ENCODE data around the gene TCF19. TPM values are rescaled to one million over a fixed set of nuclear protein-coding genes. Genes with fewer than 3 reads are reported as not detected.
"Not testable (repeated sequence)": the region's sequence is repeated elsewhere in the genome, so short reads cannot be mapped to it uniquely, and the experiment has no call there.

The TCF19 gene
- total and polyA plus RNA-seq, 2 experiments from 2014 or later: 8.3 to 11.1 TPM

DNA sequence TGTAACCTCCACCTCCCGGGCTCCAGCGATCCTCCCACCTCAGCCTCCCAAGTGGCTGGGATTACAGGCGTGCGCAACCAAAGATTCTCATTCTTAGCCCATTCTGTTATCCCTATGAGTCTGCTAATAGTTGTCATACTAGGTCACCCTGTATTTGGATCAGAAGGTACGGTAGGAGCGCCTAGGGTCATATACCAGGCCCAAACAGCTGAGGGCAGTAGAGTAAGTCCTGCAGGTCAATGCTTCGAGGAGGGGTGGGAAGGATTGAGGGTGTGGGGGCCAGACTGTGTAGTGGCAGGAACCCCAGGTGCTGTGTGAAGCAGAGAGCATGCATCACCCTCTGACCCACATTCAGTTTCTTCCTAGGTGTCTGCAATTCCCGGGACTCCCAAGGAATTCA is 34.8 kb downstream of the TCF19 start:
- Histone ChIP-seq H3K27ac (ENCODE audit: low read depth) (no peak overlapping the region), H2AFZ (no peak overlapping the region), H3K4me3 (no peak overlapping the region), H3K4me2 (no peak overlapping the region), H3K4me1 (ENCODE audit: insufficient read depth) (0 out of 2 replicates have a peak, but pooled peaks cover 7% of the 10 kb centered on the region), H3K9me2 (ENCODE audit: insufficient read depth) (no peaks in the 10 kb centered on the region), H3K36me3 (ENCODE audit: insufficient read depth) (no peaks in the 10 kb centered on the region), H3F3A (replicated peaks; ENCODE audit: low read depth) (no peaks in the 10 kb centered on the region; the same call in 1 of the 2 replicates), H3K79me2 (replicated peaks; ENCODE audit: insufficient read depth) (no peaks in the 10 kb centered on the region), H3K27me3 (ENCODE audit: insufficient read depth) (no peaks in the 10 kb centered on the region), H4K20me1 (replicated peaks; ENCODE audit: insufficient read depth) (no peaks in the 10 kb centered on the region)
- no peak for TF ChIP-seq NANOG (IDR thresholded peaks at IDR 0.05; ENCODE audit: borderline replicate concordance)
- TF ChIP-seq, protein P1, sequence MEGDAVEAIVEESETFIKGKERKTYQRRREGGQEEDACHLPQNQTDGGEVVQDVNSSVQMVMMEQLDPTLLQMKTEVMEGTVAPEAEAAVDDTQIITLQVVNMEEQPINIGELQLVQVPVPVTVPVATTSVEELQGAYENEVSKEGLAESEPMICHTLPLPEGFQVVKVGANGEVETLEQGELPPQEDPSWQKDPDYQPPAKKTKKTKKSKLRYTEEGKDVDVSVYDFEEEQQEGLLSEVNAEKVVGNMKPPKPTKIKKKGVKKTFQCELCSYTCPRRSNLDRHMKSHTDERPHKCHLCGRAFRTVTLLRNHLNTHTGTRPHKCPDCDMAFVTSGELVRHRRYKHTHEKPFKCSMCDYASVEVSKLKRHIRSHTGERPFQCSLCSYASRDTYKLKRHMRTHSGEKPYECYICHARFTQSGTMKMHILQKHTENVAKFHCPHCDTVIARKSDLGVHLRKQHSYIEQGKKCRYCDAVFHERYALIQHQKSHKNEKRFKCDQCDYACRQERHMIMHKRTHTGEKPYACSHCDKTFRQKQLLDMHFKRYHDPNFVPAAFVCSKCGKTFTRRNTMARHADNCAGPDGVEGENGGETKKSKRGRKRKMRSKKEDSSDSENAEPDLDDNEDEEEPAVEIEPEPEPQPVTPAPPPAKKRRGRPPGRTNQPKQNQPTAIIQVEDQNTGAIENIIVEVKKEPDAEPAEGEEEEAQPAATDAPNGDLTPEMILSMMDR (conservative IDR thresholded peaks at IDR 0.05; ENCODE audit: low read depth in 2 of 2): peak; percentile 50 to 74
- TF ChIP-seq EZH2 (IDR thresholded peaks at IDR 0.05; ENCODE audit: low read depth, unreplicated experiment): no peak
- ATAC-seq (peak; percentile 39), DNase-seq (ENCODE audit: low spot score) (peak; percentile 65)
- Mint-ChIP-seq H3K4me3 (no peak overlapping the region), H3K27ac (no peak overlapping the region), H3K27me3 (ENCODE audit: insufficient read depth, low read depth, poor library complexity) (peaks cover 33% of the 10 kb centered on the region), H3K36me3 (ENCODE audit: low read depth) (peaks cover 26% of the 10 kb centered on the region), H3K4me1 (peaks cover 11% of the 10 kb centered on the region), H3K9me3 (peaks cover 22% of the 10 kb centered on the region)

DNA sequence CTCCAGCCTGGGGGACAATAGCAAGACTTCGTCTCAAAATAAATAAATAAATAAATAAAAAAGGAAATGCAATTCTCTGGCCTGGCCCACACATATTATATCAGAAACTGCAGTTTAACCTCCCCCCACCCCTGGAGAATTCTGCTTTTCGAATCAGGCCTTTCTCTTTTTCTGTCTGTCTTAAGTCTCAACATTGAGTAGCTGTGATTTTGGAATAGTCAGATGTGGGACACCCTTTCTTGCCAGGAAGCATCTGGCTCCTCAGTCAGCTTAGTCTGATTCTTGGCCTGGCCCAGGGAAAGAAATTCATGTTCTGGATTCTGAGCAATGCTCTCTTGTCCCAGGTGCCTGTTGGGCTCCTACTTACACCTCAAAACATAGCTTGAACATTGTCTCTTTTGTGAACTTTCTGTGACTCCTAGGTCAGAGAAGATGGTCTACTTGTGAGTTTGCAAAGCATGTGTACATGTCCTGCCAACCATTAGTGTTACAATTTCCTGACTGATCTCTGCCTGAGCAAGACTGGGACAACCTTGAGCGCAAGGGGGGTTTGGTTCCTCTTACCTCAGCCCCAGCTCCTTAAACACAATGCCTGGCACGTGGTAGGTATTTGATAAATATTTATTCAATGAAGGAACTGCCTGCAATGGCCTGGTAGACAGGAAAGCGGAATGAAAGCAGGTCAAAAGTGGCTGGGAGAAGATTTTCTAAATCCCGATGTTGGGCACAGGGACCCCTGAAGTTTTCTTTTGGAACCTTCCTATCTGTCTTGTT is 35.9 kb downstream of the TCF19 start:
- 0 out of 2 replicates have a peak, but pooled peaks cover 6% of the 10 kb centered on the region for H3K4me1 ChIP-seq (ENCODE audit: insufficient read depth)
- no peak overlapping the region for H3K4me2 ChIP-seq
- no peaks in the 10 kb centered on the region for H3K36me3 ChIP-seq (ENCODE audit: insufficient read depth)
- H2AFZ ChIP-seq: no peak overlapping the region
- H3K27ac ChIP-seq (ENCODE audit: low read depth): no peak overlapping the region
- ATAC-seq (no peak), DNase-seq (ENCODE audit: low spot score) (no peak)
- no peak overlapping the region for H3K4me3 ChIP-seq
- TF ChIP-seq CREB1 (CRISPR knock-in tag; IDR thresholded peaks at IDR 0.05; ENCODE audit: low read depth) (no peak), EZH2phosphoT487 (IDR thresholded peaks at IDR 0.05; ENCODE audit: unreplicated experiment) (no peak), REST (IDR thresholded peaks at IDR 0.05; ENCODE audit: unreplicated experiment) (no peak)
- Mint-ChIP-seq H3K27ac (no peak overlapping the region), H3K4me1 (peaks cover 10% of the 10 kb centered on the region), H3K9me3 (peaks cover 22% of the 10 kb centered on the region), H3K36me3 (ENCODE audit: low read depth) (peaks cover 26% of the 10 kb centered on the region), H3K27me3 (ENCODE audit: insufficient read depth, low read depth, poor library complexity) (peaks cover 36% of the 10 kb centered on the region), H3K4me3 (no peak overlapping the region)
- H3K79me2 ChIP-seq (replicated peaks; ENCODE audit: insufficient read depth): no peaks in the 10 kb centered on the region
- no peaks in the 10 kb centered on the region for H3K9me2 ChIP-seq (ENCODE audit: insufficient read depth)
- no peaks in the 10 kb centered on the region for H3K27me3 ChIP-seq (ENCODE audit: insufficient read depth)
- no peaks in the 10 kb centered on the region; the same call in 1 of the 2 replicates for H3F3A ChIP-seq (replicated peaks; ENCODE audit: low read depth)
- no peaks in the 10 kb centered on the region for H4K20me1 ChIP-seq (replicated peaks; ENCODE audit: insufficient read depth)

- peaks cover 34% of the 10 kb centered on the region for H3K27me3 Mint-ChIP-seq (ENCODE audit: insufficient read depth, low read depth, poor library complexity)
- not testable (repeated sequence) for H3K9me2 ChIP-seq (ENCODE audit: insufficient read depth); H3K4me1 Mint-ChIP-seq; H3K27ac ChIP-seq (ENCODE audit: low read depth); H2AFZ ChIP-seq; H3K36me3 ChIP-seq (ENCODE audit: insufficient read depth); H3K79me2 ChIP-seq (replicated peaks; ENCODE audit: insufficient read depth); H3K27me3 ChIP-seq (ENCODE audit: insufficient read depth); H3K4me2 ChIP-seq; H3K4me3 ChIP-seq; H3K4me3 Mint-ChIP-seq; H4K20me1 ChIP-seq (replicated peaks; ENCODE audit: insufficient read depth); H3K27ac Mint-ChIP-seq; ATAC-seq; H3F3A ChIP-seq (replicated peaks; ENCODE audit: low read depth); H3K4me1 ChIP-seq (ENCODE audit: insufficient read depth); DNase-seq (ENCODE audit: low spot score)
- H3K9me3 Mint-ChIP-seq: peaks cover 26% of the 10 kb centered on the region
- peaks cover 29% of the 10 kb centered on the region for H3K36me3 Mint-ChIP-seq (ENCODE audit: low read depth)
Observed at GRCh38 chr6:31195308-31195979, 37.1 kb downstream of the TCF19 start.

DNA sequence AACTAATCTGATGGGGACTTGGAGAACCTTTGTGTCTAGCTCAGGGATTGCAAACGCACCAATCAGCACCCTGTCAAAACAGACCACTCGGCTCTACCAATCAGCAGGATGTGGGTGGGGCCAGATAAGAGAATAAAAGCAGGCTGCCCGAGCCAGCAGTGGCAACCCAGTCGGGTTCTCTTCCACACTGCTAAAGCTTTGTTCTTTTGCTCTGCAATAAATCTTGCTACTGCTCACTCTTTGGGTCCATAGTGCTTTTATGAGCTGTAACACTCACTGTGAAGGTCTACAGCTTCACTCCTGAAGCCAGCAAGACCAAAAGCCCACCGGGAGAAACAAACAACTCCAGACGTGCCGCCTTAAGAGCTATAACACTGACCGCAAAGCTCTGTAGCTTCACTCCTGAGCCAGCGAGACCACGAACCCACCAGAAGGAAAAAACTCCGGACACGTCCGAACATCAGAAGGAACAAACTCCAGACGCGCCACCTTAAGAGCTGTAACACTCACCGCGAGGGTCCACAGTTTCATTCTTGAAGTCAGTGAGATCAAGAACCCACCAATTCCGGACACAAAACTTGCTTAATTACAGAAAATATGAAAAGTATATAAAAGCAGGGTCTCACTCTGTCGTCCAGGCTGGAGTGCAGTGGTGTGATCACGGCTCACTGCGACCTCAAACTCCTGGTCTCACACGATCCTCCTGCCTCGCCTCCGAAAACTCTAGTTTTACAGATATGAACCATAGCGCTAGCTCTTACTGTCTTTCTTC is 38.0 kb downstream of the TCF19 start:
- H3K36me3 ChIP-seq (ENCODE audit: insufficient read depth); H3K4me1 ChIP-seq (ENCODE audit: insufficient read depth); ATAC-seq; H3K27ac Mint-ChIP-seq; H3K79me2 ChIP-seq (replicated peaks; ENCODE audit: insufficient read depth); H3K27me3 ChIP-seq (ENCODE audit: insufficient read depth); H3K9me2 ChIP-seq (ENCODE audit: insufficient read depth); H2AFZ ChIP-seq; H3K27ac ChIP-seq (ENCODE audit: low read depth); DNase-seq (ENCODE audit: low spot score); H4K20me1 ChIP-seq (replicated peaks; ENCODE audit: insufficient read depth); H3K4me2 ChIP-seq; H3F3A ChIP-seq (replicated peaks; ENCODE audit: low read depth); H3K4me1 Mint-ChIP-seq: not testable (repeated sequence)
- Mint-ChIP-seq H3K36me3 (ENCODE audit: low read depth) (peaks cover 36% of the 10 kb centered on the region), H3K4me3 (peak overlapping the region; percentile 81), H3K9me3 (peaks cover 34% of the 10 kb centered on the region), H3K27me3 (ENCODE audit: insufficient read depth, low read depth, poor library complexity) (peaks cover 34% of the 10 kb centered on the region)
- peak overlapping the region; percentile 91 for H3K4me3 ChIP-seq

Measured in GM23338 (cell line).